ENCODE data around the gene GORASP1. TPM values are rescaled to one million over a fixed set of nuclear protein-coding genes. Genes with fewer than 3 reads are reported as not detected.

Gene GORASP1
- total and polyA plus RNA-seq, 2 donors (not counting 1 experiment from before 2014, with no cell fraction given), result 32.1 to 37.5 TPM

DNA sequence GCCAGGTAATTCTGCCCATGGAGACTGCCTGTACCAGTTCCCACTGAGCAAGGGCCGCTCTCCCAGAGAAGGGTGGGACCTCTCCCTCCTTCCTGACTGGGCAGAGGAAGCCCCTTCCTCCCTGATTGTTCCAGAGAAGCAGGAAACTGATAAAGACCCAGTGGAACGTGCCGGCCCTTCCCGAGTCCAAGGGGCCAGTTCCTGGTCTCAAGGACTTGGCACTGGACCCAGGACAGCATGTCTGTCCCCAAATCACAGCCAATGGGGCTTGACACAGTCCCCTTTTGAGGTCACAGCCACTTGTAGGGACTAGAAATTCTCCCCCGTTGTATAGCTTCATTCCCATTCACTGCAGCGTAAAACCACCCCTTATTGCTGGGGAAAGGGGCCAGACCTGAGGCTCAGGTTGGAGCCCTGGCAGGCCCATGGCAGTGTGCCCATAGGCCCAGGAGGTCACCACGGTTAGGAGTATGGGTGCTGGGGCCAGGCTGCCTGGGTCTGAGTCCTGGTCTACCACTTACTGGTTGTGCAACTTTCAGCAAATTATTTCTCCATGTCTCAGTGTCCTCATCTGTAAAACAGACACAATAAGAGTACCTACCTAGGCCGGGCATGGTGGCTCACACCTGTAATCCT, 27.9 kb upstream of the GORASP1 start:
- Histone ChIP-seq H3K36me3 (ENCODE audit: control insufficient read depth, insufficient read depth, low read length) (no peaks in the 10 kb centered on the region), H3K9me3 (ENCODE audit: control insufficient read depth, insufficient read depth, low read depth, low read length) (no peaks in the 10 kb centered on the region), H3K4me3 (replicated peaks in 1 of 4; ENCODE audit: control extremely low read depth in 1 of 4, insufficient read depth in 1 of 4, low read depth in 3 of 4, low read length in 4 of 4) (no peak overlapping the region), H2AFZ (ENCODE audit: low read length) (no peak overlapping the region), H3K79me2 (ENCODE audit: control insufficient read depth, insufficient read depth, low read length) (no peaks in the 10 kb centered on the region), H3K27ac (ENCODE audit: insufficient read depth, low read length) (no peak overlapping the region), H4K20me1 (ENCODE audit: control insufficient read depth, extremely low read depth, insufficient read depth, low read length) (no peaks in the 10 kb centered on the region), H3K4me2 (ENCODE audit: extremely low read depth, insufficient read depth, low read length) (no peak overlapping the region), H3K4me1 (ENCODE audit: control insufficient read depth, extremely low read depth, insufficient read depth, low read length) (no peaks in the 10 kb centered on the region), H3K27me3 (ENCODE audit: control insufficient read depth, insufficient read depth, low read length) (no peaks in the 10 kb centered on the region), H3K9ac (ENCODE audit: insufficient read depth, low read length) (no peak overlapping the region)
- DNase-seq (ENCODE audit: low read depth in 2 of 2), result no peak
- TF ChIP-seq CTCF (conservative IDR thresholded peaks at IDR 0.05 in 1 of 2, IDR thresholded peaks at IDR 0.05 in 1 of 2; ENCODE audit: low read depth in 1 of 2, low read length in 2 of 2), result no peak
- no peak for TF ChIP-seq EZH2 (IDR thresholded peaks at IDR 0.05; ENCODE audit: low read length, missing control alignments)

DNA sequence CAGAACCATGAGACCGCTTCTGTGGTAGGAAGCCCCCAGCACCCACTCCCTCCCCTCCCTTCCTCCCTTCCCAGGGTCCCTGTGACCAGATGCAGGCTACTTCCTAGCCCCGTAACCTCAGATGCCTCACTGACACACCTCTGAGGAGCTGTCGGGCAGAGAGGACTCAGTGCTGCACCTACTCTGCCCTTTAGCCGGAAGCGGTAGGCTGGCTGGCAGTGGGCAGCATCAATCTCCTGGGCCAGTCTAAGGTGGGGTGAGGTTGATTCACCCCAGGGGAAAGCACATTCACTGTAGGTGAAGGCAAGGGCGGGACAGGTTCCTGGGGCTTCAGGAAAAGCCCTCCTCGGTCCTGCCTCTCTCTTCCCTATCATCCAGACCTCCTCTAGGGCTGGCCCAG, 26.9 kb upstream of the GORASP1 start:
- DNase-seq (ENCODE audit: low read depth in 2 of 2), result no peak
- no peak overlapping the region for H2AFZ ChIP-seq (ENCODE audit: low read length)
- no peak overlapping the region for H3K9ac ChIP-seq (ENCODE audit: insufficient read depth, low read length)
- no peaks in the 10 kb centered on the region for H3K9me3 ChIP-seq (ENCODE audit: control insufficient read depth, insufficient read depth, low read depth, low read length)
- H3K4me2 ChIP-seq (ENCODE audit: extremely low read depth, insufficient read depth, low read length), result no peak overlapping the region
- TF ChIP-seq EZH2 (IDR thresholded peaks at IDR 0.05; ENCODE audit: low read length, missing control alignments) (no peak), CTCF (conservative IDR thresholded peaks at IDR 0.05 in 1 of 2, IDR thresholded peaks at IDR 0.05 in 1 of 2; ENCODE audit: low read depth in 1 of 2, low read length in 2 of 2) (no peak)
- no peaks in the 10 kb centered on the region for H4K20me1 ChIP-seq (ENCODE audit: control insufficient read depth, extremely low read depth, insufficient read depth, low read length)
- H3K4me1 ChIP-seq (ENCODE audit: control insufficient read depth, extremely low read depth, insufficient read depth, low read length), result no peaks in the 10 kb centered on the region
- H3K27me3 ChIP-seq (ENCODE audit: control insufficient read depth, insufficient read depth, low read length), result no peaks in the 10 kb centered on the region
- H3K36me3 ChIP-seq (ENCODE audit: control insufficient read depth, insufficient read depth, low read length), result no peaks in the 10 kb centered on the region
- no peaks in the 10 kb centered on the region for H3K79me2 ChIP-seq (ENCODE audit: control insufficient read depth, insufficient read depth, low read length)
- no peak overlapping the region for H3K4me3 ChIP-seq (replicated peaks in 1 of 4; ENCODE audit: control extremely low read depth in 1 of 4, insufficient read depth in 1 of 4, low read depth in 3 of 4, low read length in 4 of 4)
- no peak overlapping the region for H3K27ac ChIP-seq (ENCODE audit: insufficient read depth, low read length)

DNA sequence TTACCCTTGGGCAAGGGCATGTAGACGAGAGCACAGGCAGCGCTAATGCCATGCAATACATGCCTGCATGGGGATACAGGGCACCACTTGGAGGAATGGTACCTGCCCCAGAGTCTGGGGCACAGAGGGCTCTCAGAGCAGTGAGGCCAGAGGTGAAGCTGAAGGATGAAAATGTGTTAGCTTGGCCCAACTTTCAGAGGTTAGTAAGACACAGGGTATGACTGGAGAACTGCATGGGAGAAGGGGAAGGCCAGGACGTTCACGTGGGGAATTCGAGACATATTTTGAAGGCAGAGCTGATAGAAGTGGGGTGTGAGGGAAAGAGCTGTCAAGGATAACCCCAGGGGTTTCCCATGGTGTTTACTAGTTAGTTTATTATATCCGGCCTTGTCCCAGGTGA, 26.4 kb upstream of the GORASP1 start:
- no peaks in the 10 kb centered on the region for H3K27me3 ChIP-seq (ENCODE audit: control insufficient read depth, insufficient read depth, low read length)
- TF ChIP-seq EZH2 (IDR thresholded peaks at IDR 0.05; ENCODE audit: low read length, missing control alignments), result no peak
- no peak for TF ChIP-seq CTCF (conservative IDR thresholded peaks at IDR 0.05 in 1 of 2, IDR thresholded peaks at IDR 0.05 in 1 of 2; ENCODE audit: low read depth in 1 of 2, low read length in 2 of 2)
- H4K20me1 ChIP-seq (ENCODE audit: control insufficient read depth, extremely low read depth, insufficient read depth, low read length), result no peaks in the 10 kb centered on the region
- no peak overlapping the region for H3K9ac ChIP-seq (ENCODE audit: insufficient read depth, low read length)
- H3K9me3 ChIP-seq (ENCODE audit: control insufficient read depth, insufficient read depth, low read depth, low read length), result no peaks in the 10 kb centered on the region
- H3K4me2 ChIP-seq (ENCODE audit: extremely low read depth, insufficient read depth, low read length), result no peak overlapping the region
- DNase-seq (ENCODE audit: low read depth in 2 of 2), result no peak
- H2AFZ ChIP-seq (ENCODE audit: low read length), result no peak overlapping the region
- no peaks in the 10 kb centered on the region for H3K79me2 ChIP-seq (ENCODE audit: control insufficient read depth, insufficient read depth, low read length)
- no peaks in the 10 kb centered on the region for H3K36me3 ChIP-seq (ENCODE audit: control insufficient read depth, insufficient read depth, low read length)
- H3K27ac ChIP-seq (ENCODE audit: insufficient read depth, low read length), result no peak overlapping the region
- H3K4me3 ChIP-seq (replicated peaks in 1 of 4; ENCODE audit: control extremely low read depth in 1 of 4, insufficient read depth in 1 of 4, low read depth in 3 of 4, low read length in 4 of 4), result no peak overlapping the region
- H3K4me1 ChIP-seq (ENCODE audit: control insufficient read depth, extremely low read depth, insufficient read depth, low read length), result no peaks in the 10 kb centered on the region

Measured in fibroblast of lung (primary cell).